D341Med (cell line): ENCODE measurements around the gene ZFR2.
"Not testable (repeated sequence)": the region's sequence is repeated elsewhere in the genome, so short reads cannot be mapped to it uniquely, and the experiment has no call there.

Experiments
- DNase-seq: peaks from one replicate; pipeline ENCODE4 v3.0.0; 2012; ENCODE audit warnings: low spot score

The ZFR2 gene

DNA sequence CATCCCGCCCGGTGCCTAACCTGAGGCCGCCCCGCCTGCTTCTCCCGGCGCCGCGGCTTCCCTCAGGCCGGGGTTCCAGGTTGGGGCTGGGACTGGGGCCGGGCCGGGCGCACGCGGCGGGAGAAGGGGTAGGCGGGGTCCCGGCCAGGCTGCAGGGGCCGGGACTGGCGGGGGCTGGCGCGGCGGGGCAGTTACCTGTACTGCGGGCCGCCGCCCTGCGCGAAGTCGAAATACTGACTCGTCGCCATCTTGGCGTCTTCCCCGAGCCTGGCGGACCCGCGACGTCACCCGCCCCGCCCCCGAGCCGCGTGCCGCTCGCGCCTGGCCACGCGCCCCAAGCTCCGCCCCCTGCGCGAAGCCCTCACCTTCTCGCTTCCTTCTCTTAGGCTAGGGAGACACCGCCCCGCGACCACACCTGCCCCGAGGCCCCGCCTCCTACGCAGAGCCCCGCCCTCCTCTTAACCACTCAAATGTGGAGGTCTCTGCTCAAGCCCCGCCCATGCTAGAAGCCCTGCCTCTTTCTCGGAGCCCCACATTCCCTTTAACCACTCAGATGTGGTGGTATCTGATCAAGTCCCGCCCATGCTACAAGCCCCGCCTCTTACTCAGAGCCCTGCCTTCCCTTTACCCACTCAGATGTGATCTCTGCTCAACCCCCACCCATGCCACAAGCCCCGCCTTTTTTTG lies at the start of gene ZFR2:
Gene ZFR2, minus strand, starts transcription at position 269 of the 687 bp plus-strand sequence. Its CDS starts 21 bp downstream, at position 248.
- DNase-seq, result peak; percentile 78

DNA sequence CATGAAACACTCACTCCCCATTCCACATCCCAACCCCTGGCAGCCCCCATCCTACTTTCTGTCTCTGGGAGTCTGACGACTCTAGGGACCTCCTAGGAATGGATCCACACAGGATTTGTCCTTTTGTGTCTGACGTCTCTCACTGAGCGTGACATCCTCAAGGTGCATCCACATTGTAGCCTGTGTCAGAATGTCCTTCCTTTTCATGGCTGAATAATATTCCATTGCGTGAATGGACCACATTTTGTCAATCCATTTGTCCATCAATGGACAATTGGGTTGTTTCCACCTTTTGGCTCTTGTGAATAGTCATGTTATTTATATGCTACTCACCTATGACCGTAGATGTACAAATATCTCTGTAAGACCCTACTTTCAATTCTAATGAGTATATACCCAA lies 47.2 kb upstream of the ZFR2 start:
- no peak for DNase-seq

DNA sequence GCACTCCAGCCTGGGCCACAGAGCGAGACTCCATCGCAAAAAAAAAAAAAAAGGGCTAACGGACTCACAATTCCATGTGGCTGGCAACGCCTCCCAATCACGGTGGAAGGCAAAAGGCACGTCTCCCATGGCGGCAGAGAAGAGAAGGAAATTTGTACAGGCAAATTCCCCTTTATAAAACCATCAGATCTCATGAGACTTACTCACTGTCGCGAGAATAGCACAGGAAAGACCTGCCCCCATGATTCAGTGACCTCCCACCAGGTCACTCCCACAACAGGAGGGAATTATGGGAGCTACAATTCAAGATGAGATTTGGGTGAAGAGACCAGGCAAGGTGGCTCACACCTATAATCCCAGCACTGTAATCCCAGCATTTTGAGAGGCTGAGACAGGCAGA lies 45.4 kb upstream of the ZFR2 start:
- DNase-seq, result no peak

DNA sequence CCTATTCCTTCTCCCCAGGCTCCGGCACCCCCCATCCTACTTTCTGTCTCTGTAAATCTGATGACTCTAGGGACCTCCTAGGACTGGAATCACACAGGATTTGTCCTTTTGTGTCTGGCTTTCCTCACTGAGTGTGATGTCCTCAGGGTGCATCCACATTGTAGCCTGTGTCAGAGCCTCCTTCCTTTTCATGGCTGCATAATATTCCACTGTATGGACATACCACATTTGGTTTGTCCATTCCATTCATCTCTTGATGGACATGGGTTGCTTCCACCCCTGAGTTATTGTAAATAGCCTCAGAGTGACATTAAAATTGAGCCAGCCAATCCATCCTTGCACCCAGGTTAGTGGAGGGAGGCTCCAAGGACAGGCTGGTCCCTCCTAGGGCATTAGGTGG lies 41.3 kb upstream of the ZFR2 start:
- DNase-seq, result no peak

DNA sequence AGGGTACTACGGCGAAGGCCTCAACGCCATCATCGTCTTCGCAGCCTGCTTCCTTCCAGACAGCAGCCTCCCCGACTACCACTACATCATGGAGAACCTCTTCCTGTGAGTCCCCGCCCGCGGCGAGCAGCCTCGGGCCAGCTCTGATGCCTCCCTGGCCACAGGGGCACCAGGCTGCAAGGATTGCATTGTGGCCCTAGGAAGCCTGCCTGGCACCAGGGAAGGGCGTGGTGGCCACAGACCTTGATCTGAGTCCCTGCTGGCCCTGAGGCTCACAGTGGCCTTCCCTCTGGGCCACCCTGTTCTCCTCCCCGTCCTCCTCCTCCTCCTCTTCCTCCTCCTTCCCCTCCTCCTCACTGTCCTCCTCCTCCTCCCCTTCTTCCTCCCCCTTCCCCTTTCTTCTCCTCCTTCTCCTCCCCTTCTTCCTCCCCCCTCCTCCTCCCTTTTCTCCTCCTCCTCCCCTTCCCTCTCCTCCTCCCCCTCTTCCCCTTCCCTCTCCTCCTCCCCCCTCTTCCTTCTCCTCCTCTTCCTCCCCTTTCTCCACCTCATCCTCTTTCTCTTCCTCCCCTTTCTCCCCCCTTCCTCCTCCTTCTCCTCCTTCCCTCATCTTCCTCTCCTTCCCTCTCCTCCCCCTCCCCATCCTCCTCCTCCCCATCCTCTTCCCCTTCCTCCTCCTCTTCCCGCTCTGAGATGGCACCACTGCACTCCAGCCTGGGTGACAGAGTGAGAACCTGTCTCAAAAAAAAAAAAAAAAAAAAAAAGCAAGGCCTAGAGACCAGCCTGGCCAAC lies 39.6 kb upstream of the ZFR2 start:
- DNase-seq, result no peak

DNA sequence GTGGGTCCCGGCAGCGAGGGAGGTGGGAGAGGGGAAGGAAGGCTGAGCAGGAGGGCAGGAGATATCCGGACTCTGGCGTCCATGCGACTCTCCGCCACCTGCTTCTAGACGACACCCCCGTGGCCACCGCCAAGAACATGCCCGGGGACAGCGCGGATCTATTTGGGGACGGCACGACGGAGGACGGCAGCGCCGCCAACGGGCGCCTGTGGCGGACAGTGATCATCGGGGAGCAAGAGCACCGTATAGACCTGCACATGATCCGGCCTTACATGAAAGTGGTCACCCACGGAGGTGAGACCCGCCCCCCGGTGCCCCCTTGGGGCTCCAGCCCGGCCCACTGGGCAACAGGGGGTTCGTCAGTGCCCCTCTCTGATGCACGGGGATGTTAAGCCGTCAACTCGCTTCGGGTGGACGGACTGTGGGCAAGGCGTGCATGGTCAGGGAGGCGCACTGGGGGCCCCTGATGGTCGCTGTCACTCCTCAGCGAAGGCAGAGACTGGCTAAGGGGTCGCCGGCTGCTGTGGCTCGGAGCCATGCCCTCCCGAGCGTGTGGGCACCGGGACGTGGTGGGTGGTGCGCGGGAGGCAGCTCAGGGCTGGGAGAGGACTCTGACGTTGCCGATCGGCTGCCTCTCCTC lies 38.9 kb upstream of the ZFR2 start:
- no peak for DNase-seq

DNA sequence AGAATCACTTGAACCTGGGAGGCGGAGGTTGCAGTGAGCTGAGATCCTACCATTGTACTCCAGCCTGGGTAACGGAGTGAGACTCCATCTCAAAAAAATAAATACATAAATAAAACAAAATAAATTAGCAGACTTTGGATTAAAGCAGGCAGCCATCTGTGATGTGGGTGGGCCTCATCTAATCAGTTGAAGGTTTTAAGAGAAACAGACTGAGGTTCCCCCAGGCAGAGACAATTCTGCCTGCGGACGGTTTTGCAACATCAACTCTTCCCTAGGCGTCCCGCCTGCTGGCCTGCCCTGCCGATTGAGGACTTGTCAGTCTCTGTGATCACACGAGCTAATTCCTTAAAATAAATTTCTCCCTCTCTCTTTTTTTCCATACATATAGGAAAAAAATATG lies 35.4 kb upstream of the ZFR2 start:
- no peak for DNase-seq

DNA sequence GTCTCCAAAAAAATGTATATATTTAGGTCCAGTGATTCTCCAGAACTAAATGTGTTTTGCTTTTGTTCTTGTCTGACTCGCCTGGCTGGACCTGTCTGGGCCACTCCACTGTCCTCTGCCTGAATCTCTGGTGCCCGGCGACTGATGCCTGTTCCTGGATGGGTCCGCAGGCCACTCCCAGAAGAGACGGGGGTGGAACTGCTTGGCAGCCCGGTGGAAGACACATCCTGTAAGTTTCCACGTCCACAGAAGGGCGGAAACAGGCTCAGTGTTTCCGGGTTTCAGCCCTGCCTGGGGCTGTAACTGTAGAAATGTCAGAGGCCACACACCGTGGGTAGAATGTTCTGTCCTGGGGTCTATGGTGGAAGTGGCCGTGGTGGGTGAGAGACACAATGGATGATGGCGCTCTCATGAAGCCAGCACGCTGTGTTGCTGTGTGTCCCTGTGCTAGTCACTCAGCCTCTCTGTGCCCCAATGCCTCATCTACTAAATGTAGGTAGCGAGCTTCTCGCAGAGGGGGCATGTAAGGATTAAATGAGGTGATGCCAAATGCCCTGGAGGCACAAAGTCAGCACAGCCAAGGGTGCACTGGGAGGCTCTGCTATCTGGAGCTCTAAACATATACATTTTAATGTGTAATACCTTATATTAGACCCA lies 33.6 kb upstream of the ZFR2 start:
- no peak for DNase-seq

DNA sequence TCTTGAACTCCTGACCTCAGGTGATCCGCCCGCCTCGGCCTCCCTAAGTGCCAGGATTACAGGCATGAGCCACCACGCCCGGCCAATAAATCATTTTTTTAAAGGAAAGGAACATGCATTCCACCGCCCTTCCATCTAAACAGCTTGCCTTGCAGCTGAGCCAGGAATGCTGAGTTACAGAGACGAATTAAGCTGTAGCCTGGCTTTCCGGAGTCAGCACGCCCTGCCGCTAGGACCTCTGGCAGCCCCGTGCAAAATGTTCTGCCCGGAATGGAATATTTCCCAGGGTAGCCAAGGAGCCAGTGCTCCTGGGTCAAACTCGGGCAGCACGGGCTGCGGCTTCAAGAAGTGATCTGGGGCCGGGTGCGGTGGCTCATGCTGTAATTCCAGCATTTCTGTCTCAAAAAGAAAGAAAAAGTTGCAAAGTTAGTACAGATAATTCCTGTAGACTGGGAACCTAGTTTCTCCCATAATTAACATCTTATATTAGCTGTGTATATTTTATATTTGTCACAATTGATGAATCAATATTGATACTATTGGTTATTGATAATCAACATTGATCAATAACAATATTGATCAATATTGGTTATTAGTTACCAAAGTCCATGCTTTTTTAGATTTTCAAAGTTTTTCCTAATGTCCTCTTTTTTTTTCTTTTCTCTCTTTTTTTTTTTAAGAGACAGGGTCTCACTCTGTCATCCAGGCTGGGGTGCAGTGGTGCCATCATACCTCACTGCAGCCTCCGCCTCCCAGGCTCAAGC lies 30.9 kb upstream of the ZFR2 start:
- no peak for DNase-seq

DNA sequence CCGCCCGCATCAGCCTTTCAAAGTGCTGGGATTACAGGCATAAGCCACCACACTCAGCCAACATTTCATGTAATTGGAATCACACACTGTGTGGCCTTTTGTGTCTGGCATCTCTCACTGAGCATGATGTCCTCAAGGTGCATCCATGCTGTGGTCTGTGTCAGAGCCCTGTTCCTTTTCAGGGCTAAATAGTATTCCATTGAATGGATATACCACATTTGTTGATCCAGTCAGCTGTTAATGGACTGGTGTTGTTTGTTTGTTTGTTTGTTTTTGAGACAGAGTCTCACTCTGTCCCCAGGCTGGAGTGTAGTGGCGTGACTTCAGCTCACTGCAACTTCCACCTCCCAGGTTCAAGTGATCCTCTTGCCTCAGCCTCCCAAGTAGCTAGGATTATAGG lies 29.6 kb upstream of the ZFR2 start:
- no peak for DNase-seq

DNA sequence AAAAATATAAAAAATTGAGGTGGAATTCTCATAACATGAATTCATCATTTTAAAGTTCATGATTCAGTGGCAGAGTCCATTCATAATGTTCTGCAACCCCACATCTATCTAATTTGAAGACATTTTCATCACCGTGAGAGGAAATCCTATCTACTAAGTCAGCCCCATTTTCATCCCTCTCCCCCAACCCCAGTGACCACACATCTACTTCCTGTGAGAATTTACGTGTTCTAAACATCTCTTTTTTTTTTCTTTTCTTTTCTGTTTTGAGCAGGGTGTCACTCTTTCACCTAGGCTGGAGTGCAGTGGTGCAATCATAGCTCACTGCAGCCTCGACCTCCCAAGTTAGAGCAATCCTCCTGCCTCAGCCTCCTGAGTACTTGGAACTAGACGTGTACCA lies 29.1 kb upstream of the ZFR2 start:
- DNase-seq, result no peak

DNA sequence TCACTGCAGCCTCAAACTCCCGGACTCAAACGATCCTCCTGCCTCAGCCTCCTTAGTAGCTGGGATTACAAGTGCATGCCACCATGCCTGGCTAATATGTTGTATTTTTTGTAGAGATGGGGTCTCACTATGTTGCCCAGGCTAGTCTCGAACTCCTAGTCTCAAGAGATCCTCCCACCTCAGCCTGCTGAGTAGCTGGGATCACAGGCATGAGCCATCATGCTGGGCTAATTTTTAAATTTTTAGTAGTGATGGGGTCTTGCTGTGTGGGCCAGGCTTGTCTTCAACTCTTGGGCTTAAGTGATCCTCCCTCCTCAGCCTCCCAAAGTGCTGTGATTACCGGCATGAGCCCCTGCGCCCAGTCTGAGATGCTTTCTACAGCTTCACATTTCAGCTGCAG lies 26.9 kb upstream of the ZFR2 start:
- DNase-seq, result no peak

DNA sequence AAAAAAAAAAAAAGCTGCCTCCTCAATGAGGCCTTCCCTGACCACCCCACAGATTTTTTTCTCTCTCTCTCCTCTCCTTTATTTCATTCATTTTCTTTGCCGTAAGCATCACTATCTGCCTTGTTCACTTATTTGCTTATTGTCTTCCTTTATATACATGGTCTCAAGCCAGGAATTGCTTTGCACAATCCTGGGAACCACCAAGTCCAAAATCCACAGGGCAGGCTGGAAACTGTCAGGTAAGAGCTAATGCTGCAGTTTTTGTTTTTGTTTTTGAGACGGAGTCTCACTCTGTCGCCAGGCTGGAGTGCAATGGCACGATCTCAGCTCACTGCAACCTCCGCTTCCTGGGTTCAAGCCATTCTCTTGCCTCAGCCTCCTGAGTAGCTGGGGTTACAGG lies 26.1 kb upstream of the ZFR2 start:
- not testable (repeated sequence) for DNase-seq

DNA sequence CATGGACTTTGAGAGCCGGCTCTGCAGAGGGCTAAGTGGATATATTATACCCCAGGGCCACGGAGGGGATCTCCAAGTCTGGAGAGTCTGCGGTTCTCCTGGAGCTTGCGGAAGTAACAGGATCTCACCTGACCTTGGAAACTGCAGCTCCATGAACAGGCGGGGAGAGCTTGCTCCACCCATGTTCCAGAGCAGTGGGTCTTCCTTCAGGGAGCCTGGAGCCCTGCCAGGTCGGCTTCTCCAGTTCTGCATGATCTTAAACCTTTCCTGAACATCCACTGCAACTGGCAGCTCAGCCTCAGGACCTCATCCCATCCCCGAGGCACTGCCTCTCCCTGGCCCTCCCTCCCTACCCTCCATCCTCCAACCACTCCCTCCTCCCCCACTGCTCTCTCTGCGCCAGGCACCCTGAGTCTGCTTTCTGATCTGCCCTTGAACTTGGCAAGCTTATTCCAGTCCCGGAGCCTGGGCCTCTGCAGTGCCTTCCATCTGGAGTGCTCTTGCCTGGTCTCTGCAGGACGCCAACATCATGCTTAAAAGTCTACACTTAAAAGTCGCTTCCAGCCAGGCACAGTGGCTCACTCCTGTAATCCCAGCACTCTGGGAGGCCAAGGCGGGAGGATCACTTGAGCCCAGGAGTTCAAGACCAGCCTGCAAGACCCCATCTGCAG lies 24.8 kb upstream of the ZFR2 start:
- DNase-seq, result no peak

DNA sequence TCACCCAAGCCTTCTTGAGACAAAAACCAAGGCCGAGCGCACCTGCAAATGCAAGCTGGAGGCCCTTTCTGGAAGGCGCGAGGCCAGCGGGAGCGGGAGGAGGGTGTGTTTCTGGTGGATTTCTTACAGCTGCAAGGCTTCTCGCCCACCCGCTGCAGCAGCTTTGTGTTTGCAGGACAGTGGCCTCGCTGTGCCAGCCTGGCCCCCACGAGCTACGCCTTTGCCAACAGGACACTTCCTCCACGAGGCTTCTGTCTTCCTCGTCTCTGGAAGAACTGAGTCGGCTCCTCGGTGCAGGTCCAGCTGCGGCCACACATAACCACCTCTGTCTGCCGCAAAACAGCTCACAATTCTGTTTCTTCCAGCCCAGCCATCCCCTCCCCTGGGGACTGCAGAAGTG lies 21.8 kb upstream of the ZFR2 start:
- no peak for DNase-seq

DNA sequence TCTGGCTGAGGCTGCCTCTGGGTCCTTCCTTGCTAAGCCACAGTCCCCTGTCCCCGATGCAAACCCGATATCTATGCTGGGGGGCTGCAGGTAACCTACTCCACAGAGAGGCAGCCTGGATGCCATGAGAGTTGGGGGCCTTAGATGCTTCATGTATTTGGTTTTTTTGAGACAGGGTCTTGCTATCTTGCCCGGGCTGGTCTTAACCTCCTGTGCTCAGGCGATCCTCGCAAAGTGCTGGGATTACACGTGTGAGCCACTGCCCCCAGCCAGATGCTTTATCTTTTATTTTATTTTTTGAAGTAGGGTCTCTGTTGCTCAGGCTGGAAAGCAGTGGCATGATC lies 13.2 kb upstream of the ZFR2 start:
- no peak for DNase-seq

DNA sequence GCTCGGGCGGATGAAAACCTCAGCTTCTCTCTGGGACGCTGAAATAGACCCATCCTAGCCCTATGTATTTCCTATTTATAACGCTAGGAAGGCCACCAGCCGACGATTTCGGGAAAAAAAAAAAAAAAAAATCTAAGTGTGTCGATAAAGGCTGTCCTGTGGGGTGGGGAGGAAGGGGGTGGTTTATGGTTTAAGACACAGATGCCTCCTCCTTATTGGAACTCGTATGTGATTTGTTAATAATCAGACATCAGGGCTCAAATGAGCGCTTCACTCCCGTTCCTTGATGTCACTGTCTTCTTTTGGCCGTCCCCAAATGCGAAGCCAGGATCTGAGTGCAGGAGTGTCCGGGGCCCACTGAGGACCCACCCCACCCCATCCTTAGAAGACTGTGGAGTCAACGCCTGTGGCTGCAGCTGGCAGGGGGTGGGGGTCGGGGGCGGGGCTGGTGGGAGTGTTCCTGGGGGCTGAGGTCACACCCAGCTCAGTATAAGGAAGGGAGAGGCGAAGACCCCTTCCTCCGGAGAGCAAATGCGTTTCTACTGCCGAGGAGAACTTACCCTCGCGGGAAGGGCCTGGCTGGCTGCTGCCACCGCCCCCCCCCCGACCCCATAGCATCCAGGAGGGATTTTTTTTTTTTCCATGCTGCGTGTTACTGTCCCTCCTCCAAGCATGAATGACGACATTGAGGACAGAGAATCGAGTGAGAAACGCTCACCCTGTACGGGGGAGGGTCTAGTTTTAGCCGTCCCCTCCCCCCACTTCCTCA lies 12.6 kb upstream of the ZFR2 start:
- DNase-seq, result peak; percentile 55

DNA sequence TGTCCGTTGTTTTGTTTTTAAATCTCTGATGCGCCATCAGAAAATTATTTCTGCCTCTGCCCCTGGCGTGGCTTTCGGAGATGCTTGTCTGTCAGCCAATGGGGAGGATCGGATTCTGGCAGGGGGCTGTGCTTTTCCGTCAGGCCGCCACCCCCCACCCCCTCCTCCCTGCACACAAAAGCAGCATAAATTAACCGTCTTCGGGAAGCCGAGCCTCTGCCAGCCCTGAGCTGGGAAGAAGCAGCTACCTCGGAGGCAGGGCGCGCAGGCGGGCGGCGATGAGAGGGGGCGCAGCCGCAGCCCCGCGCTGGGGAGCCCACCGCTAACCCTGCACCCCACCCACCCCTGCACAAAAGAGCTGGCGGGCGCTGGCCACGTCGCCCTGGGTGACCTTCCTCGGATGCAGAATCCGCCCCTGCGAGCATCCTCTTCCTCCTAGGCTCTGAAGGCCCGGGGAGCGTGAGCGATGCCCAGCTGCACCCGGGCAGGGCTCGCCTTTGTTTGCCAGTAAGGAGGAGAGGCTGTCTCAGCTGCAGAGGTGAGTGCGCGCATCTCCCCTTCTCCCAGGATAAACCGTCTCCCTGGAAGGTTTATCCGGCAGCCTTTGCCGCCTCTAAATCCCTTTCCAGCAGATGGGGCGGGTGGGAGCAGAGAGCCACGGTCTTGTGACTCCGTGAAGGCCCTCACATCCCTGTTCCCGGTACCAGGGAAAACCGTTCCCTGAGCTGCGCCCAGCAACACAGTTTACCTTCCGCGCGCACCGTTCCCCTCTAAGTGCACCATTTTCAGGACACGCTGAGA lies 11.8 kb upstream of the ZFR2 start, which contains the start of gene ATCAY:
Gene ATCAY, plus strand, starts transcription at position 215 of the 801 bp plus-strand sequence. CDS start 5,083 bp downstream, outside the sequence.
- DNase-seq, result peak; percentile 89

DNA sequence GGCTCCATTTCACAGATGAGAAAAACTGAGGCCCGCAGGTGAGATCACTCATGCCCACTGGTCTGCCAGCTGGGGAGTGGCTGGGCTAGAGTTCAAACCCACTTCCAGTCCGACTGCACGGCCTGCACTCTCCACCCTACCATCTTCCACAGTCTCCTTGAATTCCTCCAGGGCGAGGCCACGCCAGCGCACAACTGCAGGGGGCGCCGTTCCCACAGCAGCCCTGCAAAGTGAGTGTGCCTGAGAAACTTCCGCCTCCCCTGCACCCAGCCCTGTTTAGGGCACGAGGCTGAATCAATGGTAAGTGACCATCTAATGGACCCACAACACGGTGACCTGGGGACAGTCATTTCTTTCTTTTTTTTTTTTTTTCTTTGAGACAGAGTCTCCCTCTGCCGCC lies 10.8 kb upstream of the ZFR2 start:
- DNase-seq, result peak; percentile 50

DNA sequence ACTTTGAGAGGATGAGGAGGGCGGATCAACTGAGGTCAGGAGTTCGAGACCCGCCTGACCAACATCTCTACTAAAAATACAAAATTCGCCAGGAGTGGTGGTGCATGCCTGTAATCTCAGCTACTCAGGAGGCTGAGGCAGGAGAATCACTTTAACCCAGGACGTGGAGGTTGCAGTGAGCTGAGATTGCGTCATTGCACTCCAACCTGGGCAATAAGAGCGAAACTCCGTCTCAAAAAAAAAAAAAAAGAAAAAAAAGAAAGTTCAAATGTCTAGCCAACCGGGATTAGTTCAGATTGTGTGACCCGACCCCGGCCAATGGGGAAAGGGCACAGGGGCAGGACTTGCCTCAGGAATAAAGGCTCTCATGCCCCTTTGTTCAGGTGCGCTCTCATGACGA lies 5.9 kb upstream of the ZFR2 start:
- DNase-seq, result not testable (repeated sequence)
